Lung (tissue), 12 donors: ENCODE data around the gene GIPC3. TPM values are rescaled to one million over a fixed set of nuclear protein-coding genes. Genes with fewer than 3 reads are reported as not detected.

Experiments used
- ATAC-seq: fragments of 200-7000 bp; cut with Tn5 transposase; one replicate; pipeline ENCODE4 v1.9.1; 2020; ENCODE audit warnings: moderate number of reproducible peaks; ENCODE audit not compliant: insufficient read depth, low FRiP score
- DNase-seq, 3 donors: peaks; one replicate each; pipeline ENCODE4 v3.0.0-alpha.2; 2013 to 2017
- H3K27ac ChIP-seq, 2 donors: one replicate each; pipeline ENCODE4 v1.5.1; 2013; ENCODE audit warnings: mild to moderate bottlenecking in 2 of 2, moderate library complexity in 2 of 2, control low read depth in 1 of 2, inconsistent platforms in 1 of 2, low read depth in 1 of 2, low read length in 1 of 2
- H3K27me3 ChIP-seq, 3 donors: one replicate each; pipeline ENCODE4 v1.5.1; 2013; ENCODE audit warnings: low read length in 2 of 3; ENCODE audit not compliant: control insufficient read depth in 3 of 3, insufficient read depth in 3 of 3
- H3K36me3 ChIP-seq, 4 donors: one replicate each; pipeline ENCODE4 v1.5.1; 2013; ENCODE audit warnings: low read length in 4 of 4, mild to moderate bottlenecking in 1 of 4, moderate library complexity in 1 of 4; ENCODE audit not compliant: control insufficient read depth in 4 of 4, insufficient read depth in 4 of 4
- H3K4me1 ChIP-seq, 5 donors: one replicate each; pipeline ENCODE4 v1.5.1; 2013; ENCODE audit warnings: low read length in 5 of 5, mild to moderate bottlenecking in 2 of 5, moderate library complexity in 1 of 5; ENCODE audit not compliant: control insufficient read depth in 5 of 5, insufficient read depth in 5 of 5
- H3K4me3 ChIP-seq: one replicate; pipeline ENCODE4 v1.5.1; 2013; ENCODE audit warnings: mild to moderate bottlenecking, control low read depth, moderate library complexity
- H3K9ac ChIP-seq, 2 donors: one replicate each; pipeline ENCODE4 v1.5.1; 2013; ENCODE audit warnings: low read length in 2 of 2, control low read depth in 1 of 2; ENCODE audit not compliant: insufficient read depth in 1 of 2
- H3K9me3 ChIP-seq, 4 donors: one replicate each; pipeline ENCODE4 v1.5.1; 2013; ENCODE audit warnings: low read length in 3 of 4, mild to moderate bottlenecking in 1 of 4, moderate library complexity in 1 of 4; ENCODE audit not compliant: control insufficient read depth in 4 of 4, insufficient read depth in 3 of 4
- CTCF ChIP-seq: IDR thresholded peaks from 2 replicates; pipeline ENCODE4 v1.5.1; 2012; ENCODE audit warnings: mild to moderate bottlenecking; ENCODE audit errors: control extremely low read depth, extremely low read depth
- WGBS, 2 donors: extraction: QIAGEN DNeasy Blood & Tissue Kit; methylation state at CpG; one replicate each; pipeline ENCODE4 v1.1.7; 2013; 5-methylcytosine and 5-hydroxymethylcytosine counted together
- polyA plus RNA-seq, 2 donors: library from polyadenylated mRNA; stranded (reverse); fragments of 200-250 nt; gene quantifications; one replicate each; pipeline ENCODE4 v1.2.1, GENCODE V29; 2013
- total RNA-seq, 2 donors: library from RNA; depleted of rRNA in 1 of 2; stranded (reverse); fragments of >200 nt in 1 of 2; gene quantifications; one replicate each; pipeline ENCODE4 v1.2.1, GENCODE V29; 2014 to 2021
- donor health status: control.
- donor health status: control.
- donor health status: Bipolar disorder and iron deficiency.
- donor health status: healthy.
- donor health status: DM: yes; HTN: yes; CAD: no.

The GIPC3 gene
- total and polyA plus RNA-seq, 4 donors: 1.6 to 2.1 (median 1.9) TPM

- H3K36me3 ChIP-seq: peaks cover 0 to 39% (median 2%) of the 10 kb centered on the region in 4 donors
- no peak overlapping the region for H3K4me3 ChIP-seq
- no peak overlapping the region for H3K9ac ChIP-seq
- ATAC-seq: no peak
- TF ChIP-seq CTCF: no peak
- no peaks in the 10 kb centered on the region for H3K9me3 ChIP-seq
- no peak for DNase-seq
- peaks cover 0 to 2% (median 0%) of the 10 kb centered on the region in 5 donors for H3K4me1 ChIP-seq
- H3K27me3 ChIP-seq: no peaks in the 10 kb centered on the region
- H3K27ac ChIP-seq: no peak overlapping the region
- WGBS, 2 donors: 41 to 72% methylated on average over 14 of the region's 14 CpGs
Measured at GRCh38 chr19:3548606-3549005, 36.7 kb upstream of the GIPC3 start.

- WGBS, 2 donors: 86 to 91% methylated on average over 10 of the region's 10 CpGs
- Histone ChIP-seq H3K27ac (no peak overlapping the region), H3K9ac (no peak overlapping the region), H3K4me1 (peaks cover 0 to 4% (median 0%) of the 10 kb centered on the region in 5 donors), H3K36me3 (peaks cover 0 to 31% (median 2%) of the 10 kb centered on the region in 4 donors), H3K4me3 (no peak overlapping the region), H3K27me3 (no peaks in the 10 kb centered on the region), H3K9me3 (no peaks in the 10 kb centered on the region)
- TF ChIP-seq CTCF: no peak
- DNase-seq: no peak
- ATAC-seq: no peak
Measured at GRCh38 chr19:3549816-3550215, 35.5 kb upstream of the GIPC3 start.

GRCh38 chr19:3550947-3551791 lies 34.1 kb upstream of the GIPC3 start:
- ATAC-seq (no peak), DNase-seq (no peak)
- 92% methylated on average over 33 to 34 of the region's 34 CpGs for WGBS, 2 donors
- no peaks in the 10 kb centered on the region for H3K9me3 ChIP-seq
- H3K36me3 ChIP-seq: peaks cover 0 to 25% (median 2%) of the 10 kb centered on the region in 4 donors
- H3K27me3 ChIP-seq: no peaks in the 10 kb centered on the region
- H3K9ac ChIP-seq: no peak overlapping the region
- peaks cover 0 to 13% (median 0%) of the 10 kb centered on the region in 5 donors for H3K4me1 ChIP-seq
- H3K27ac ChIP-seq: no peak overlapping the region
- TF ChIP-seq CTCF: no peak
- H3K4me3 ChIP-seq: no peak overlapping the region
